Glomerular visceral epithelial cell (primary cell): Measurements from ENCODE around the gene SPINT4.
A peak's percentile ranks its signal among the peaks of the same experiment; 100 is the strongest.

Experiments
- DNase-seq: peaks from one replicate; pipeline ENCODE4 v3.0.0-alpha.2; 2016; ENCODE audit errors: extremely low spot score

Gene SPINT4

DNA sequence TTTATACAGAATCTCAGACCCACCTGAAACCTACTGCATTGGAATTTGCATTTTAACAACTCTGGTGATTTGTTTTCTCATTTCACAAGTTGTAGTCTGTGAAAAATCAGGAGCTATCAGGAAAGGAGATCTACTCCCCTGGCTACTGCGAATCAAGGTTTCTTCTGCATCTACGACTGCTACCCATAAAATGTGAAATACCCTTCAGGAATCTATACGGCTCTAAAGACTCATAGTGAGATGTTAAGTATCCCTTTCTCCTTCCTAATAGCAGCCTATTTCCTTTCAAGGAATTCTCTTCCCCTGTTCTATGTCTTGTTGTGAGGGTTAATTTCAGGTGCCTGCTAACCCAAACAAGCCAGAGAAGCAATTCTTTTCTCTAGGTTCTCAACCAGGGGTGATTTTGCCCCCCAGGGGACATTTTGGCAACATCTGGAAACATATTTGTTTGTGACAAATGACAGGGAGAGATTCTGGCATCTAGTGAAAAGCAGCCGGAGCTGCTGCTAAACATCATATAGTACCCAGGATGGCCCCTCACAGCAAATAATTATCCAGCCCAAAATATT, 43.2 kb downstream of the SPINT4 start:
- DNase-seq: no peak

DNA sequence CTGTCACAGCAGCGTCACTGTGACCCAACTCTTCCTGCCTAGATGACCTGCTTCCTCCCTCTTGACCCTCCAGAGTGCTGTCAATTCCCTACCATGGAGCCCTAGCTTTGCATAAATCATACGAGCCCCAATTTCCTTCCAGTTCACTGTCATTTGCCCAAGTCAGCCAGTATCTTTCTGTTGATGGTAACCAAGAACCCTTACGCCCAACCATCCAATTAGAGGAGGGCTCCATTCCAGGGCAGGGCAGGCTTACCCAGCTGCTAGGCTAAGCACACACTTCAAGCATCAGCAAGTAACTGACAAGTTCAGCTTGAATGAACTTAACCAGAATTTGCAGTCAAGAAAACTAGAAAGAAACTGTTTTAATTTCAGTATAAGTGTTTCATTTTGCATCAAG, 43.8 kb downstream of the SPINT4 start:
- no peak for DNase-seq

GRCh38 chr20:45768479-45768878, 46.3 kb downstream of the SPINT4 start:
- no peak for DNase-seq

DNA sequence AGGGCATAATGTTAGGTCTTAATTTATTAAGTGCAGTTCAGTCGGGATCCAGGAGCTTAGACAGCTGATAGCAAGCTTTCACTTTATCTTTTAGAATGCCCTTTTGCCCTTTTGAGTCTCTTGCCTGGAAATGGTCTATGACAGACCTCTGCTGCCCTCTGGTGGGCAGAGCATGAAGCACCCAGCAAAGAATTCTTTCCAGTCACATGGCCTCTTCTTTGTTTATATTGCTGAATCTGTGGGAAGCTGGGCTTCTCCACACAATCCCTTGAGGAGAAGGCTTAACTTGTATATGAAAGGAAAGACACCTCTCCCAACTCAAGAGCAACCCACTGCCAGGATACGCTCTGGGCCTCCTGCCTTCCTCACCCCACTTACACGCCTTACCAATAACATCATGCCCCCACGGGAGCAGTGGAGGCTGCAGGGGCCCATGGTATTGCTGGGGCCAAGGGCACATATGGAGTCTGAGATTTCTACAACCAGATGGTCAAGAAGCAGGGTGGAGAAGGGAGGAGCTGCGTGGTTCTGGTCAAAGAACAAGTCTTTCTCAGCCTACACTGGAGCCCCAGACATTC, 49.1 kb downstream of the SPINT4 start:
- DNase-seq: peak; percentile 86

GRCh38 chr20:45772693-45773092, 50.5 kb downstream of the SPINT4 start:
- DNase-seq: no peak

GRCh38 chr20:45774945-45775344, 52.8 kb downstream of the SPINT4 start:
- DNase-seq: no peak

- no peak for DNase-seq
Measured at GRCh38 chr20:45775411-45775810, 53.3 kb downstream of the SPINT4 start.
